NCI-H345 treated with DMSO at 0.1 percent for 48 hours (cell line): ENCODE measurements around the gene TDRD12.
"Not testable (repeated sequence)": the region's sequence is repeated elsewhere in the genome, so short reads cannot be mapped to it uniquely, and the experiment has no call there.

Experiments
- DNase-seq: peaks from one replicate; lab custom pipeline; 2025; ENCODE audit not compliant: unreplicated experiment; lab: John Stamatoyannopoulos, UW

TDRD12 gene

GRCh38 chr19:32746631-32747196, 27.1 kb downstream of the TDRD12 start:
- not testable (repeated sequence) for DNase-seq

GRCh38 chr19:32748497-32748896, 28.9 kb downstream of the TDRD12 start:
- DNase-seq: peak; percentile 41

- DNase-seq: no peak
Measured at GRCh38 chr19:32748948-32749347, 29.4 kb downstream of the TDRD12 start.

GRCh38 chr19:32749361-32749760, 29.8 kb downstream of the TDRD12 start:
- DNase-seq: no peak

- DNase-seq: no peak
Measured at GRCh38 chr19:32750441-32751055, 31.0 kb downstream of the TDRD12 start.

GRCh38 chr19:32751066-32751465, 31.5 kb downstream of the TDRD12 start:
- DNase-seq: no peak

GRCh38 chr19:32757189-32757588, 37.6 kb downstream of the TDRD12 start:
- DNase-seq: no peak

- not testable (repeated sequence) for DNase-seq
Measured at GRCh38 chr19:32765365-32765764, 45.8 kb downstream of the TDRD12 start.

GRCh38 chr19:32767951-32768679, 48.5 kb downstream of the TDRD12 start:
- DNase-seq: no peak

GRCh38 chr19:32771596-32771995, 52.0 kb downstream of the TDRD12 start:
- DNase-seq: no peak

GRCh38 chr19:32773126-32773525, 53.6 kb downstream of the TDRD12 start:
- DNase-seq: no peak

GRCh38 chr19:32779082-32779481, 59.5 kb downstream of the TDRD12 start:
- no peak for DNase-seq

GRCh38 chr19:32781280-32781679, 61.7 kb downstream of the TDRD12 start:
- no peak for DNase-seq

GRCh38 chr19:32782089-32782488, 62.5 kb downstream of the TDRD12 start:
- DNase-seq: not testable (repeated sequence)

GRCh38 chr19:32787161-32787813, 67.7 kb downstream of the TDRD12 start:
- not testable (repeated sequence) for DNase-seq

GRCh38 chr19:32787895-32788294, 68.3 kb downstream of the TDRD12 start:
- DNase-seq: not testable (repeated sequence)

- no peak for DNase-seq
Measured at GRCh38 chr19:32789429-32789828, 69.9 kb downstream of the TDRD12 start.

GRCh38 chr19:32798201-32798600, 78.6 kb downstream of the TDRD12 start:
- peak; percentile 24 for DNase-seq

- DNase-seq: no peak
Measured at GRCh38 chr19:32800191-32800590, 80.6 kb downstream of the TDRD12 start.

- DNase-seq: no peak
Measured at GRCh38 chr19:32800754-32801153, 81.2 kb downstream of the TDRD12 start.

GRCh38 chr19:32802840-32803239, 83.3 kb downstream of the TDRD12 start:
- no peak for DNase-seq

- DNase-seq: no peak
Measured at GRCh38 chr19:32808236-32808635, 88.7 kb downstream of the TDRD12 start.
